Endothelial cell of umbilical vein (primary cell): ENCODE measurements around the gene AMD1. TPM values are rescaled to one million over a fixed set of nuclear protein-coding genes. Genes with fewer than 3 reads are reported as not detected.

Experiments used
- BruUV-seq: library from RNA; stranded (reverse); fragments of 400-500 nt; replicated peaks from 2 replicates; lab custom pipeline; 2021; lab: Mats Ljungman, UMichigan
- CTCF ChIA-PET: fragments of 300-600, 350-600 bp; sonication (Branson Sonifier 250); formaldehyde crosslinking; loops from one replicate; lab custom pipeline; 2021; ENCODE audit warnings: antibody characterized with exemption, inconsistent platforms; lab: Charles Lee
- POLR2A ChIA-PET: fragments of 300-600, 350-600 bp; sonication (Branson Sonifier 250); formaldehyde crosslinking; loops from one replicate; lab custom pipeline; 2021; ENCODE audit warnings: antibody characterized with exemption, inconsistent platforms; lab: Charles Lee
- DNase-seq: peaks from one replicate; pipeline ENCODE4 v3.0.0-alpha.2; 2011; ENCODE audit warnings: low read depth, low spot score
- FAIRE-seq: peaks from 2 replicates; lab custom pipeline; 2011; peaks lifted over from hg19 to GRCh38; lab: Jason Lieb, UNC
- H2AFZ ChIP-seq: 2 replicates; pipeline ENCODE4 v1.6.0; 2012; ENCODE audit warnings: low read depth, low read length, control low read depth, inconsistent platforms
- H3K27ac ChIP-seq: 2 replicates; pipeline ENCODE4 v1.5.1; 2011; ENCODE audit warnings: low read depth, mild to moderate bottlenecking, control low read depth, low read length, moderate library complexity; ENCODE audit not compliant: insufficient read depth
- H3K27me3 ChIP-seq, 2 experiments: 2 replicates each; pipeline versions ENCODE4 v1.6.0 to v1.6.1; 2011; ENCODE audit warnings: low read length in 2 of 2, mixed read lengths in 1 of 2; ENCODE audit not compliant: control insufficient read depth in 2 of 2, insufficient read depth in 2 of 2
- H3K36me3 ChIP-seq, 2 experiments: 2 replicates in 1 of 2; 3 replicates in 1 of 2; pipeline ENCODE4 v1.5.1; 2011; ENCODE audit warnings: low read length in 2 of 2, mild to moderate bottlenecking in 1 of 2, moderate library complexity in 1 of 2; ENCODE audit not compliant: control insufficient read depth in 2 of 2, insufficient read depth in 2 of 2; ENCODE audit errors: extremely low read depth in 1 of 2
- H3K4me1 ChIP-seq: 3 replicates; pipeline ENCODE4 v1.5.1; 2011; ENCODE audit warnings: mild to moderate bottlenecking, low read length; ENCODE audit not compliant: control insufficient read depth, insufficient read depth; ENCODE audit errors: extremely low read depth
- H3K4me2 ChIP-seq: 2 replicates; pipeline ENCODE4 v1.6.1; 2011; ENCODE audit warnings: low read length, control low read depth, mixed read lengths; ENCODE audit not compliant: insufficient read depth
- H3K4me3 ChIP-seq, 3 experiments: fragments of 200-600 bp in 1 of 3; sonication (generic), shearing (Covaris generic) in 1 of 3; replicated peaks in 1 of 3; 2 replicates each; pipeline ENCODE4 v1.5.1; 2011 to 2016; ENCODE audit warnings: control low read depth in 3 of 3, low read length in 3 of 3, mild to moderate bottlenecking in 2 of 3, inconsistent platforms in 1 of 3, low read depth in 1 of 3, moderate library complexity in 1 of 3; ENCODE audit not compliant: insufficient read depth in 1 of 3
- H3K79me2 ChIP-seq: 2 replicates; pipeline ENCODE4 v1.6.0; 2012; ENCODE audit warnings: low read length, inconsistent platforms; ENCODE audit not compliant: control insufficient read depth, insufficient read depth
- H3K9ac ChIP-seq: replicated peaks from 2 replicates; pipeline ENCODE3; 2011; ENCODE audit warnings: low read length, control low read depth; ENCODE audit not compliant: insufficient read depth; ENCODE audit errors: extremely low read depth
- H3K9me1 ChIP-seq: replicated peaks from 3 replicates; pipeline ENCODE4 v1.6.0; 2011; ENCODE audit warnings: mild to moderate bottlenecking, low read length; ENCODE audit not compliant: control insufficient read depth, insufficient read depth; ENCODE audit errors: extremely low read depth
- H3K9me3 ChIP-seq: replicated peaks from 2 replicates; pipeline ENCODE4 v1.5.1; 2012; ENCODE audit warnings: low read length, inconsistent platforms; ENCODE audit not compliant: control insufficient read depth, insufficient read depth
- H4K20me1 ChIP-seq: replicated peaks from 2 replicates; pipeline ENCODE3; 2011; ENCODE audit warnings: mild to moderate bottlenecking, low read length; ENCODE audit not compliant: control insufficient read depth, insufficient read depth; ENCODE audit errors: extremely low read depth
- CTCF ChIP-seq, 2 donors: IDR thresholded peaks; 1 replicate in 1 of 2; 2 replicates in 1 of 2; pipeline ENCODE4 v1.5.1; 2011; ENCODE audit warnings: low read length in 2 of 2, mild to moderate bottlenecking in 2 of 2, moderate library complexity in 2 of 2, control low read depth in 1 of 2, inconsistent platforms in 1 of 2, low read depth in 1 of 2; ENCODE audit not compliant: insufficient read depth in 1 of 2; ENCODE audit errors: extremely low read depth in 1 of 2
- EZH2 ChIP-seq: IDR thresholded peaks from 2 replicates; pipeline ENCODE4 v1.6.1; 2012; ENCODE audit warnings: borderline replicate concordance, low read depth, mild to moderate bottlenecking, moderate library complexity, low read length, inconsistent platforms; ENCODE audit not compliant: severe bottlenecking
- FOS ChIP-seq: IDR thresholded peaks from 2 replicates; pipeline ENCODE4 v1.6.1; 2011; ENCODE audit warnings: mild to moderate bottlenecking, low read length, moderate library complexity, borderline replicate concordance; ENCODE audit not compliant: insufficient read depth
- GATA2 ChIP-seq: IDR thresholded peaks from 2 replicates; pipeline ENCODE4 v1.7.0; 2011; ENCODE audit warnings: low read depth, mild to moderate bottlenecking, moderate library complexity, mixed read lengths, low read length; ENCODE audit not compliant: insufficient read length, insufficient read depth
- JUN ChIP-seq: IDR thresholded peaks from 2 replicates; pipeline ENCODE4 v1.6.1; 2011; ENCODE audit warnings: borderline replicate concordance, low read depth; ENCODE audit not compliant: insufficient read length, insufficient read depth
- MAX ChIP-seq: IDR thresholded peaks from 2 replicates; pipeline ENCODE4 v1.6.1; 2011; ENCODE audit not compliant: insufficient read depth, insufficient read length
- MYC ChIP-seq: IDR thresholded peaks from one replicate; pipeline ENCODE4 v1.6.1; 2011; ENCODE audit warnings: mild to moderate bottlenecking, low read depth, low read length
- POLR2A ChIP-seq: IDR thresholded peaks from 2 replicates; pipeline ENCODE4 v1.6.1; 2012; ENCODE audit warnings: low read depth, mild to moderate bottlenecking, control low read depth, low read length
- POLR2AphosphoS5 ChIP-seq: IDR thresholded peaks from 2 replicates; pipeline ENCODE4 v1.6.1; 2012; ENCODE audit warnings: low read depth, mild to moderate bottlenecking, control low read depth, low read length, moderate library complexity; ENCODE audit not compliant: insufficient read depth
- dilution Hi-C: fragments of 300-500 bp; cut with MboI; formaldehyde crosslinking; loops from one replicate; pipeline ENCODE4 v1.15.0; 2019; ENCODE audit warnings: low sequenced_read_pairs; ENCODE audit not compliant: extremely low pct_ligation_motif_present
- intact Hi-C: fragments of 100-400 bp; cut with micrococcal nuclease; formaldehyde crosslinking; loops from one replicate; pipeline ENCODE4 v1.10.0; 2022
- polyA plus RNA-seq, 4 experiments: library from polyadenylated mRNA; depleted of rRNA in 3 of 4; stranded (reverse) in 3 of 4; unstranded in 1 of 4; fragments of >200 nt; gene quantifications; 2 replicates each; pipeline versions ENCODE4 v1.2.1 to v1.2.3, GENCODE V29; 2011 to 2012; ENCODE audit warnings: missing spikeins in 1 of 4
- total RNA-seq: library from RNA; stranded (reverse); gene quantifications from 2 replicates; pipeline ENCODE4 v1.2.3, GENCODE V29; 2021

AMD1 gene
- total and polyA plus RNA-seq, 2 donors (not counting 3 experiments of a cell fraction or from before 2014, with no cell fraction given): 13.1 to 48.2 TPM

- H3K4me3 ChIP-seq: no peak overlapping the region
- H2AFZ ChIP-seq: no peak overlapping the region
- H3K9me1 ChIP-seq: no peaks in the 10 kb centered on the region
- H3K9ac ChIP-seq: no peak overlapping the region
- POLR2A ChIA-PET: no interaction called here
- H3K27me3 ChIP-seq: peaks cover 0 to 3% of the 10 kb centered on the region in 2 experiments
- CTCF ChIA-PET: interaction anchor here (0.9 kb wide), 1 partner anchor 15 kb away, joined by 4 read pairs; no protein-coding TSS in a partner anchor
- no peaks in the 10 kb centered on the region for H3K79me2 ChIP-seq
- H3K36me3 ChIP-seq: no peaks in the 10 kb centered on the region
- H3K27ac ChIP-seq: no peak overlapping the region
- no peak overlapping the region for H3K4me2 ChIP-seq
- H4K20me1 ChIP-seq: no peaks in the 10 kb centered on the region
- FAIRE-seq (no peak), DNase-seq (no peak)
- dilution Hi-C loops: no loop called here
- intact Hi-C loops: no loop called here
- no peaks in the 10 kb centered on the region for H3K4me1 ChIP-seq
- no peaks in the 10 kb centered on the region for H3K9me3 ChIP-seq
- no TSS peak for BruUV-seq
- TF ChIP-seq MYC: no peak
- no peak for TF ChIP-seq CTCF (IDR thresholded peaks at IDR 0.05; ENCODE audit: extremely low read depth in 1 of 2, insufficient read depth in 1 of 2, low read depth in 1 of 2, low read length in 2 of 2)
- no peak for TF ChIP-seq POLR2A
- no peak for TF ChIP-seq POLR2AphosphoS5
- no peak for TF ChIP-seq FOS
- TF ChIP-seq MAX: no peak
- TF ChIP-seq EZH2: no peak
- TF ChIP-seq JUN: no peak
- TF ChIP-seq GATA2: no peak
Measured at GRCh38 chr6:110858562-110859214, 15.9 kb upstream of the AMD1 start.
